HG02981 (cell line): ENCODE data around the gene EXTL2.
"Not testable (repeated sequence)": the region's sequence is repeated elsewhere in the genome, so short reads cannot be mapped to it uniquely, and the experiment has no call there.

Experiments
- ATAC-seq: cut with Tn5 transposase; IDR thresholded peaks from one replicate; pipeline ENCODE4 v1.9.1; 2021; ENCODE audit warnings: mild to moderate bottlenecking, moderate library complexity; ENCODE audit not compliant: unreplicated experiment

The EXTL2 gene

DNA sequence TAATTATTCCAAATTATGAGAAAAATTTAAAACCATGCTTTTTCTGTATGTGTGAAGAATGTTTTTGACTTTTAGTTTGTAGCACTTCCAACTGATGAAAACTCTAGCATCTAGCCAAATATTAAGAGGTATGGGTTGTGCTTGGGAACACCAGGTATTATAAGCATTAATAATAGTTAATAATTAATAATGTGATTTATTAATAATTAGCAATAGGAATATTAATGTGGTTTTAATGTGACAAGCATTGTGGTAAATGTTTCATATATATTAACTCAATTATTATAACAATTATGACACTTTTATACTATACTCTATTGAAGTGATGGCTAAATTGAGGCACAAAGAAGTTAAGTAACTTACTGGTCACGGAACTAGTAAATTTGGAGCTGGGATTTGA, 9.1 kb upstream of the EXTL2 start:
- no peak for ATAC-seq

DNA sequence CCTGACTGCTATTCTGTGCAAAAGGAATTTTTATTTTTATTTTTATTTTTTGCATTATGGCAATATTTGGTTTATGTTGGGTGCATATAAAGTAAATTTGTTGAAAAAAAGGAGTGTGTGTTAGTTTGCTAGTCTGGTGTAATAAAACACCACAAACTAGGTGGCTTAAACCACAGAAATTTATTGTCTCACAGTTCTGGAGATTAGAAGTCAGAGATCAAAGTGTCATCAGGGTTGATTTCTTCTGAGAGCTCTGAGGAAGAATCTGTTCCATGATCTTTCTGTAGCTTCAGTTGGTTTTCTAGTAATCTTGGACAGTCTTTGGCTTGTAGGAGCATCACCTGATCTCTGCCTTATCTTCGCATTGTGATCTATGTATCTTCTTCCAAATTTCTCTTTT, 7.7 kb upstream of the EXTL2 start:
- ATAC-seq: no peak

DNA sequence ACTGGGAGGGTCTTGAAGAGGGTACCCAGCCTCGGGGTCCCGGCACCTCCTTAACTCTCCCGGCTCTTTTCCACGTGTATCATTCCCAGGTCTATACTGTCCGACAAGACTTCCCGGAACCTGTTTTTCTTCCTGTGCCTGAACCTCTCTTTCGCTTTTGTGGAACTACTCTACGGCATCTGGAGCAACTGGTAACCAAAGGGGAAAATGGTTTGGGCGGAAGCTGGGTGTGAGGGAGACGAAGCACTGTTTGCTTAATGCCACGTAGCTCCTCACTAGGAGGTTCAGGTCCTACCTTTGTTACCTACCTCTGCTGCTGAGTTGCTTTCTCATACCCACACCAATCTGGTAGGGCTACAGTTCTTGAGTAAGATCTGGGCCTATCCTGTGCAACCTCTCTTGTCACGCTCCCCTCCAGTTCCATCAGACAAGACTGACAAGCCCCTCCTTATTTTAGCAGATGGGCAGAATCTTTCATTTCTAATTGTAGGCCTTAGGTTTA, 1.9 kb upstream of the EXTL2 start:
- peak; percentile 59 for ATAC-seq

DNA sequence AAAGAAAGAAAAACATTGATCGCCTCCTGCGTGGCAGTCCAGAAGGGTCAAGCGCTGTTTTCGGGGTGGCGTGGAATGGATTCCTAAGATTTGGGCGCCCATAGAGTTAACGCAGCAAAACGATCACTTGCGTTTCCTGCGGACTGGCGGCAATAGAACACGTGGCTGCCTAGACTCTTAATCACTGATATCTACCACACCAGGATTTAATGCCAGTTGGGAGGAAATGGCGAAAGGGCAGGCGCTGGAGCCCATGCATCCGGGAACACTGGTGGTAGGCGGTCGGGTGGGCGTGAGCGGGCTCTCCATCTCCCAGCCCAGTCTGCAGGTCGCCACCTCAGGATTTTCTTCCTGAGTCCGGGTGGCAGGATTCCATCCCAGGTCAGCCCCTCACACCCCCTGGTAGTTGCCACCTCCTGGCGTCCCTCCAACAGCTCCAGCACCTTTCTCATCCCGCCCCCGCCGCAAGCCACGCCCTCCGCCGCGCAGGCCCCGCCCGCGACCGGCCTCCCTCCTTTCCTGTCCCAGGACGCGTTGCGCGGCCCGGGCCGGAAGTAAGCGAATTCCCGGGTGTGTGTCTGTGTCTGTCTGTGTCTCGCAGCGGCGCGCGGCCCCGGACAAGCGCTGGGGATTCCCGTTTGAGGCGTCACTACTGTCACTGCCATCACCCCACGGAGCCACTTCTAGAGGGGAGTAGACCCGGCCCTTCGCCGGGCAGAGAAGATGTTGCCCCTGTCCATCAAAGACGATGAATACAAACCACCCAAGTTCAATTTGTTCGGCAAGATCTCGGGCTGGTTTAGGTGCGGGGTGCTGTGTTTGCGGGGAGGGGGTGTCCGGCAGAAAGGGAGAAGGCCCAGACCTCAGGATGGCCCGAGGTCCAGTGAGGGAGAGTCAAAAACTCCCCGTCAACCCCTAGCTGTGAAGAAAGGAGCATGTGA, 1.2 kb upstream of the EXTL2 start, which contains the start of gene SLC30A7:
TSS of gene SLC30A7 (plus strand) at position 551 of the 941 bp plus-strand sequence. CDS start at position 724, 173 bp downstream.
- peak; percentile 64 for ATAC-seq

DNA sequence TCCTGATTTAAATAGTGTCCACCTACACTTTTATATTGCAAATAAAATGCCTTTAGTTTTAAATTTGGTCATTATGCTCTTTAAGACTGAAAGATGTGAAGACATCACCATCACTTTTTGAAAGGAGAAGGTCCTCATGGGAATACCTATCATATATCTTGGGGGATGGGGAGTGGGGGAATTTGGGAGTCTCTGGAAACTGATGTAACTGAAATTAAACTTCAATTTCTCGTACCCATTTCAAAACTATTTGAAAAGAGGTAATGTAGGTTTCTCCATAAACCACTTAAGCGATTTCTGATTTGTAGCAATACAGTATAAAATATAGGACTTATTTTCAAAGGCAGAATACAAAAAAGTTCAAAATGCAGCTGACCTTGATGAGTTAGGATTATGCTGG, 924 bp downstream of the EXTL2 start:
- ATAC-seq: no peak

DNA sequence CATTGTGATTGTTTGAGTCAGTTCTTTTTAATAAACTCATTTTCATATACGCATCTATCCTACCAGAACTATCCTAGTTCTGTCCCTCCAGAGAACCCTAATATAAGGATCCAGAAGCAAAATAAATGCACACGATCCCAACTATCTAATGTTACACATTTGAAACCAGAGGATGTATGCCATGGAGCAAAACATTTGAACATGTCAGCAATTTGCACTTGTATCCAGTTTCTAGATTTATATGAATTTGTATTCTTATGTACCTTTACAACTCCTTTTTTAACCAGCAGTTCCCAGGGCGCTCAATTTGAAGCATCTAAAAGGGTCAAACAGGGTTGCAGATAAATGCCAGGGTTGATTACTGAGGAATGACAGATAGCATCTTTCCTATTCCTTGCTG, 2.1 kb downstream of the EXTL2 start:
- ATAC-seq: no peak

DNA sequence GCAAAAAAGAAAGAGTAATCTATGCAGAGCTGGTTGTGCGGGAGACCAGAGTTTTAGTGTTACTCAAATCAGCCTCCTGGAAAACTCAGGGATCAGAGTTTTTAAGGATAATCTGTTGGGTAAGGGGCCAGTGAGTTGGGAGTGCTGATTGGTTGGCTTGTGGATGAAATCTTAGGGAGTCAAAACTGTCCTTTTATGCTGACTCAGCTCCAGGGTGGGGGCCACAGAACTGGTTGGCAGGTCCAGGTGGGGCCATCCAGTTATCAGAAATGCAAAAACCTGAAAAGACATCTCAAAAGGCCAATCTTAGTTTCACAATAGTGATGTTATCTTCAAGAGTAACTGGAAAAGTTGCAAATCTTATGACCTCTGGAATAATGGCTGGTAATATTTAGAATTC, 3.3 kb downstream of the EXTL2 start:
- ATAC-seq: no peak

DNA sequence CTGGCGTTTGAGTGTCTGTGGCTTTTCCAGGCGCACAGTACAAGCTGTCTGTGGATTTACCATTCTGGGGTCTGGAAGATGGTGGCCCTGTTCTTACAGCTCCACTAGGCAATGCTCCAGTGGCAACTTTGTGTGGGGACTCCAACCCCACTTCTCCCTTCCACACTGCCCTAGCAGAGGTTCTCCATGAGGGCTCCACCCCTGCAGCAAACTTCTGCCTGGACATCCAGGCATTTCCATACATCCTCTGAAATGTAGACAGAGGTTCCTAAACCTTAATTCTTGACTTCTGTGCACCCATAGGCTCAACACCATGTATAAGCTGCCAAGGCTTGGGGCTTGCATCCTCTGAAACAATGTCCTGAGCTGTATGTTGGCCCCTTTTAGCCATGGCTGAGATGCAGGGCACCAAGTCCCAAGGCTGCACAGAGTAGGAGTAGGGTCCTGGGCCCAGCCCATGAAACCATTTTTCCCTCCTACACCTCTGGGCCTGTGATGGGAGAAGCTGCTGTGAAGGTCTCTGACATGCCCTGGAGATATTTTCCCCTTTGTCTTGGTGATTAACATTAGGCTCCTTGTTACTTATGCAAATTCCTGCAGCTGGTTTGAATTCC, 4.7 kb downstream of the EXTL2 start:
- not testable (repeated sequence) for ATAC-seq

DNA sequence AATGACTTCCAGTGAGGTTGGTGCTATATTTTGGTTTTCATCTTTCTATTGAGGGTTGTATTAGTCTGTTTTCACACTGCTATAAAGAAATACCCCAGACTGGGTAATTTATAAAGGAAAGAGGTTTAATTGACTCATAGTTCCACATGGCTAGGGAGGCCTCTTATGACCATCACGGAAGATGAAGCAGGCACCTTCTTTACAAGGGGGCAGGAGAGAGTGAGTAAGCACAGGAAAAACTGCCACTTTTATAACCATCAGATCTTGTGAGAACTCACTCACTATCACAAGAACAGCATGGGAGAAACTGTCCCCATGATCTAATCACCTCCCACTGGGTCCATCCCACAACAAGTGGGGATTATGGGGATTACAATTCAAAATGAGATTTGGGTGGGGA, 5.6 kb downstream of the EXTL2 start:
- not testable (repeated sequence) for ATAC-seq

DNA sequence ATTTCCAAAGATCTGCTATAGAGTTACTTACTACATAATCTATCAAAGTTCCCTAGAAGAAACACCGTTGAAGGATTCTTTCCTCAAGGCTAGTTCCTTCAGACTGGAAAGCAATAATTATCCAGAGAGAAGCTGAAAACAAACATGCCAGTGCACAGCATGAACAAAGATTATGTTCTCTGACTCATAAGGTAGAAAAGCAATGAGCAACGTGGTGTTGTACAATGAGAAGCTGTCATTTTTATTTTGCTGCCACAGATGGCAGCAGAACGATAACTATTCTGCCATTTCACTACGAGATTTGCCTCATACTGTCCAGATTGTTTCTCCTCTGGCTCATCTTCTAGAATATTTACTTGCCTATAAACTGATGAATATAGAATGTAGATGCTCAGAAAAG, 10.7 kb downstream of the EXTL2 start:
- ATAC-seq: no peak

DNA sequence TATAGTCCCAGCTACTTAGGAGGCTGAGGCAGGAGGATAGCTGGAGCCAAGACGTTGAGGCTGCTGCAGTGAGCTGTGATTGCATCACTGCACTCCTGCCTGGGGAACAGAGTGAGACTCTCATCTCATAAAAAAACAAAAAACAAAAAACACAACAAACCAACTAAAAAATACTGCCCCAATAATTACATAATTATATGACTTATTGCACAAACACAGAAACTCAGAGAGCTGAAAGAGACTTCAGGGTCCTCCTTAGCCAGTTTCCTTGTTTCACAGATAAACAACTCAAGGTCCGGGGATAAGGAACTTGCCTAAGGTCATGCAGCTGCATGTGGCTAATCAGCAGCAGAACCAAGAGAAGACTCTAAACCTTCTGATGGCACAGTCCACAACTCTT, 11.9 kb downstream of the EXTL2 start:
- no peak for ATAC-seq

DNA sequence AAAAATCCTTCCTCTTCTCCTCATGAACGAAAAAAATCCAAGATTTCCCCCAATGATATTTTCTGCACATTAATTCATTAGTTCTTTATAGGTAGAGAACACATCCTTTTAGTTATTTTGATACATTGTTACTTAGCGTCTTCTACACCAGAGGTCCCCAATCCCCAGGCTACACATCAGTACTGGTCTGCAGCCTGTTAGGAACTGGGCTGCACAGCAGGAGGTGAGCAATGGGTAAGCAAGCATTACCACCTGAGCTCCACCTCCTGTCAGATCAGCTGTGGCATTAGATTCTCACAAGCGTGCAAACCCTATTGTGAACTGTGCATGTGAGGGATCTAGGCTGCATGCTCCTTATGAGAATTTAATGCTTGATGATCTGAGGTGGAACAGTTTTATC, 13.0 kb downstream of the EXTL2 start:
- ATAC-seq: no peak

DNA sequence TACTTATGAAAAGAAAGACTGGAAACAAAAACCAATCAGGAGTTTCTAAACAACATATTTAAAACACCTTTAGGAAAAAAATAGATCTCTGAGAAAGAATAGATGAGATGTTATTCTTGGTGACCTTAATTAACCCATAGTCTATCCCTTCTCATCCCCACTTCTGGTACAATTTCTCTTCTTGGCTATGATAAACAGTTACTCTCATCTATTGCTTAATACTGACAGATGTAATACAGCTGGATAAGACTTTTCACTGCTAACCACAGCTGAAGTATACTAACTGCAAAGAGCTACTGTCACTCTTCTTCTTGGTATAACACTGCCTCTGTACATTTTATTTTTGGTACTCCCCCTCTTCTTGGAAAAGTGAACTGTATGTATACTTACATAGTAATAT, 15.2 kb downstream of the EXTL2 start:
- no peak for ATAC-seq

DNA sequence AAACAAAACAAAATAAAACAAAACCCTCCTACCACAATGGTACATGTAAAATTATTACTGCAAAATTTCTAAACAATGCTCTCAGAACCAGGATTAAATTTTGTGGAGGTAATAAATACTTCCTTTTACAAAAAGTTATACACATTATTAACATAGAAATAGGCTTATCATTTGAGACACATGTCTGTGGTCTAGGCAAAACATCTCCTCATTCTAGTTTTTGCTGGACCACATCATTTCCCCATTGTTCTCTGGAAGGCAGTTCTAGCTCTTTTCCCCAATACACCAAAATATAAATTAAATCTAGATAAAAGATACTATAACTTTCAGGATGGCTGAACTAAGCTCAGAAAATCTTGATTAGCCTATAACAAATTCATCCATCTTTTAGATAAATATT, 18.4 kb downstream of the EXTL2 start:
- ATAC-seq: no peak

DNA sequence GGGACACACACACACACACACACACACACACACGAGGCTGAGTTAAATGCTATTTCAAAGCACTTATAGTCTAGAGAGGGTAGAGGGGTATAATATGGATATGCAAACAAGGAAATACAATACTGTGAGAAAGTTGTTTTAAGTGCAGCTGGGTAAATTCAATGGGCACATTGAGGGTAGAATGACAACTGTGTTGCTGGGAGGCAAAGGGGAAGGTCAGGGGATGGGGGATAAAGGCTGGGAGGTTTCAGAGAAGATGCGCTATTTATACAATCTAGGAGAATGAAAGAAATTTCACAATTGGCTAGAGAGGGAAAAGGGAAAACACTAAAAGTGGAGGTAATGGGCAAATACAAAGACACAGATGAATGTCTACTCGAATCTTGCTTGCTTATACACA, 19.4 kb downstream of the EXTL2 start:
- no peak for ATAC-seq

DNA sequence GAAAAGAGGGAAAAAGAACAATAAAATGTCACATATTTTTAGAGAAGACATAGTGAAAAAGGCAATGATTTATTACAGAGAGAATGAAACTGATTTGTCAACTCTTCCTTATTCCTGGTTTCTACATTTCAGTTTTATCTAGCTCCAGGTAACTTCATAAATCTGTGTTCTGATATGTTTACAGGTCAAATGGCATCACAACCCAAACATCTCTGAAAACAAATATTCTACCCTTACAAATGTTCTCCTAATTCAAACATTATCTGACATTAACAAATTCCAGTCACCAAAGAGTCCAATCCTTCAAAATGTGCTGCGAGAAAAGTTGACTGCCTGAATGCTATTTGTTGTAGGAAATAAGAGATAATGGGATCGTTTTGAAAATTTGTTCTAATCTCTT, 20.2 kb downstream of the EXTL2 start:
- no peak for ATAC-seq

DNA sequence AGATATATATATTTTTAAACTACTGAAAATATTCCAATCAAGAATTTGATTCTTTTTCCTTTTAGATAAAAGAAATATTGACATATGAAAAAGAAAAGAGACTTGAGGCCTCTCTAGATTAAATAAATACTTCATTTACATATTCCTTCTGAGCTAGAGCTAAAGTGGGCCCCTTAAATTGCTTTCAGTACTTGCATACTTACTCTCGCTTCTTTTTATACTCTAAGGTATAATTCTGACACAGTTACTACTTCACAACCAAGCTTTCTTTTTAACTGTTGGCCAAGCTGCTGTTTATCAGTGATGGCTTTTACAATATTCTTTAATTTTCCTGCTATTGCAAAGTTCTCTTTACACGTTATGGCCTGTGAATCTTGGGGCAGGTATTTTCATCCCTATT, 24.6 kb downstream of the EXTL2 start:
- ATAC-seq: no peak

DNA sequence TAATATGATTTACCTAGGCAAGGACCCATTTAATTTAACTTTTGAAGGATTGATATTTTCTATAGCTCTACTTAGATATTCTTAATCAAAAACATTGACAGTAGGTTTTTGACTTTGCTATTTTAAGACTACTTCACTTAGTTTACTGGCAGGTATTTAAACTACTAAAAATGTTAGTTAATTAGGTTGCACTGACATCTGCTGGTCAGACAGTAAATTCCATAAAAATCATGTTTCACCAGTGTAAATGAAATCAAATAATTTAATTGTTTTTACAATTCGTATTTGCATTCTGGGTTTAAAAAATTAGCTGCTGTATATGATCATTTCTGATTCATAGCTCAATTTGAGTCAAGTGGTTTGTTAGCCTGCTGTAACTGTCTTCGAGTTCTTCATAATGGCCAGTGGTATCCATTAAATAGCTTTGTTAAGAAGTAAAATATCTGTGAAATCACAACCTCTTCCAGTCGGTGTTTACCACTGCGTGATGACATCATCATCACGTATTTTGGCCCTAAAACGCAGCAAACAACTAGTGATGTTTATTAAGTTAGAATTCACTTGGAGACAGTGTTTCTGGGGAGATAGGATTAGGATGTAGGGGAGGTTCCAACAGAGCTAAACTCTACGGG, 26.2 kb downstream of the EXTL2 start:
- ATAC-seq: no peak

DNA sequence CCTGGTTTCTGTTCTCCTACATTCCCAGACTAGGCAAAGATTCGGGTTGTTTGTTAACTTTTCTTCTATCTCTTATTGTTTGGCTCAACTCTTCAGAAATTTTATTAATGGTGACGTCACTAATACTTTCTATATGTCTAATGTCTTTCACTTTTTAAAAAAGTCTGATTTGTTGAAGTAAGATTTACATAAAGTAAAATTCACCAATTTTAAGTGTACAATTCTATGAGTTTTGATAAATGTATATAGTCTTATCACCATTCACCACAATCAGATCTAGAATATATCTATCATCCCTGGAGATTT, 27.8 kb downstream of the EXTL2 start:
- ATAC-seq: no peak

DNA sequence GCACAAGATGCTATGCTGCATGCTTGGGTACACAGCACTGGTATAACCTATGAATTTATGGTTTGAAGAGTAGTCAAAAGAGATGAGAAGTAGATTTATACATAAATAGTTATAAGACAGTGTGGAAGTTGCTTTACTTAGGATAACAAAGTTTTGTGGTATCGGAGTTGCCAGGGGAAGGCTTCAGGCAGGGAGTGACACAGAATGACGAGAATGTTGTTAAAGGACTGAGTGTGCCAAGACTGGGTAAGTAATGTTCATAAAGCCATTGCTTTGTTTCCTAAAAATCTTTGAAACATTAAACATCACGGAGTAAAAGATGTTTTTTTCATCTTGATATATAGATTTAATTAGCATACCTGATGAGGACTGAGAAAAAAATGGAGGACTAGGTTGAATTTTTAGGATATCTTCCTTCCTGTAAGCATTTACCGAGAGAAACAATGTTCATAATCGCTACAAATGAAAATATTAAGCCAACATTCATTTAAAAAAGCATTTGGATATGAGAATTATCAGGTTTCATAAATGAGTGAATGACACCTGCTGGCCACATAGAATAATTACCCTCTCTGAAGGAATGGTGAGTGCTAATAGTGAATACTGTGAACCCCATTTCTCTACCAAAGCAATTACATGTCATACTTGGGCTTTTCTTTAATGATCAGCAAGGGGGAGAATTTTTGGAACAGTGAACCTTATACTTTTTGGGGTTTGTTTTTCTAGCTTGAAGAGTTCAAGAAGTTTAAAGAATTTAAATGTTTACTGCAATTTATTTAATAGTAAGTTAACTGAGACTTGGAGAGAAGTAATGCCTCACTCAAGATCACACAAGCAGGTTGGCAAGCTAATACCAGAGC, 28.4 kb downstream of the EXTL2 start:
- ATAC-seq: no peak

DNA sequence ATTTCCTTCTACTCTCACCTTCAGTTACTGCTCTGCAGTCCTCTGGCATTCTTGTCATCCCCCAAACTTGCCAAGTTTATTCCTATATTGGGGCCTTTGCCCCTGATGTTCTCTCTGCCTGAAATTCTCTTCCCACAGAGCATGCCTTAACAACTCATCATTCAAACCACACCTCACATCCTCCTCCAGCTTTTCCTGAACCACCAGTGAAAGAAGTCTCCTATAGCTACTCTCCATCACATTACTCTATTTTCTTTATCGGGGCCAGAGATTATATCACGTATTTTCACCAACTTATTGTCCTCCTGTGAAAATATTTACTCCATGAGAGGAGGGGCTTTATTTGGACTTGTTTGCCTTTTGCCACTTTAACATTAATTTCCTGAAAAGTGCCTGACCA, 32.1 kb downstream of the EXTL2 start:
- no peak for ATAC-seq
